Lung (tissue), 12 donors: Measurements from ENCODE around the gene CACNG1. TPM values are rescaled to one million over a fixed set of nuclear protein-coding genes. Genes with fewer than 3 reads are reported as not detected.

Experiments used
- ATAC-seq: fragments of 200-7000 bp; cut with Tn5 transposase; one replicate; pipeline ENCODE4 v1.9.1; 2020; ENCODE audit warnings: moderate number of reproducible peaks; ENCODE audit not compliant: insufficient read depth, low FRiP score
- DNase-seq, 3 donors: peaks; one replicate each; pipeline ENCODE4 v3.0.0-alpha.2; 2013 to 2017
- H3K27ac ChIP-seq, 2 donors: one replicate each; pipeline ENCODE4 v1.5.1; 2013; ENCODE audit warnings: mild to moderate bottlenecking in 2 of 2, moderate library complexity in 2 of 2, control low read depth in 1 of 2, inconsistent platforms in 1 of 2, low read depth in 1 of 2, low read length in 1 of 2
- H3K27me3 ChIP-seq, 3 donors: one replicate each; pipeline ENCODE4 v1.5.1; 2013; ENCODE audit warnings: low read length in 2 of 3; ENCODE audit not compliant: control insufficient read depth in 3 of 3, insufficient read depth in 3 of 3
- H3K36me3 ChIP-seq, 4 donors: one replicate each; pipeline ENCODE4 v1.5.1; 2013; ENCODE audit warnings: low read length in 4 of 4, mild to moderate bottlenecking in 1 of 4, moderate library complexity in 1 of 4; ENCODE audit not compliant: control insufficient read depth in 4 of 4, insufficient read depth in 4 of 4
- H3K4me1 ChIP-seq, 5 donors: one replicate each; pipeline ENCODE4 v1.5.1; 2013; ENCODE audit warnings: low read length in 5 of 5, mild to moderate bottlenecking in 2 of 5, moderate library complexity in 1 of 5; ENCODE audit not compliant: control insufficient read depth in 5 of 5, insufficient read depth in 5 of 5
- H3K4me3 ChIP-seq: one replicate; pipeline ENCODE4 v1.5.1; 2013; ENCODE audit warnings: mild to moderate bottlenecking, control low read depth, moderate library complexity
- H3K9ac ChIP-seq, 2 donors: one replicate each; pipeline ENCODE4 v1.5.1; 2013; ENCODE audit warnings: low read length in 2 of 2, control low read depth in 1 of 2; ENCODE audit not compliant: insufficient read depth in 1 of 2
- H3K9me3 ChIP-seq, 4 donors: one replicate each; pipeline ENCODE4 v1.5.1; 2013; ENCODE audit warnings: low read length in 3 of 4, mild to moderate bottlenecking in 1 of 4, moderate library complexity in 1 of 4; ENCODE audit not compliant: control insufficient read depth in 4 of 4, insufficient read depth in 3 of 4
- CTCF ChIP-seq: IDR thresholded peaks from 2 replicates; pipeline ENCODE4 v1.5.1; 2012; ENCODE audit warnings: mild to moderate bottlenecking; ENCODE audit errors: control extremely low read depth, extremely low read depth
- WGBS, 2 donors: extraction: QIAGEN DNeasy Blood & Tissue Kit; methylation state at CpG; one replicate each; pipeline ENCODE4 v1.1.7; 2013; 5-methylcytosine and 5-hydroxymethylcytosine counted together
- polyA plus RNA-seq, 2 donors: library from polyadenylated mRNA; stranded (reverse); fragments of 200-250 nt; gene quantifications; one replicate each; pipeline ENCODE4 v1.2.1, GENCODE V29; 2013
- total RNA-seq, 2 donors: library from RNA; depleted of rRNA in 1 of 2; stranded (reverse); fragments of >200 nt in 1 of 2; gene quantifications; one replicate each; pipeline ENCODE4 v1.2.1, GENCODE V29; 2014 to 2021
- donor health status: control.
- donor health status: control.
- donor health status: Bipolar disorder and iron deficiency.
- donor health status: healthy.
- donor health status: DM: yes; HTN: yes; CAD: no.

CACNG1 gene
- total and polyA plus RNA-seq, 4 donors: 0.05 to 0.08 TPM; not detected in 2

GRCh38 chr17:67053438-67054000, 9.2 kb downstream of the CACNG1 start:
- no peak for ATAC-seq
- H3K9ac ChIP-seq: no peak overlapping the region
- no peak overlapping the region for H3K4me3 ChIP-seq
- no peak overlapping the region for H3K27ac ChIP-seq
- 90 to 92% methylated on average over 9 of the region's 9 CpGs for whole genome bisulfite sequencing, 2 donors
- no peak for DNase-seq
- H3K36me3 ChIP-seq: no peaks in the 10 kb centered on the region
- H3K4me1 ChIP-seq: peaks cover 0 to 4% (median 0%) of the 10 kb centered on the region in 5 donors
- TF ChIP-seq CTCF: no peak
- H3K9me3 ChIP-seq: peaks cover 0 to 15% (median 7%) of the 10 kb centered on the region in 4 donors
- no peaks in the 10 kb centered on the region for H3K27me3 ChIP-seq

- peak; percentile 26 to 37 (median 32) for DNase-seq
- Histone ChIP-seq H3K9me3 (peaks cover 0 to 14% (median 5%) of the 10 kb centered on the region in 4 donors), H3K27me3 (no peaks in the 10 kb centered on the region), H3K4me1 (peaks cover 0 to 4% (median 0%) of the 10 kb centered on the region in 5 donors), H3K9ac (no peak overlapping the region), H3K36me3 (no peaks in the 10 kb centered on the region), H3K27ac (no peak overlapping the region), H3K4me3 (peak overlapping the region; percentile 2)
- no peak for TF ChIP-seq CTCF
- ATAC-seq: no peak
- WGBS, 2 donors: 84% methylated on average over 19 of the region's 19 CpGs
These were observed 9.7 kb downstream of the CACNG1 start for GRCh38 chr17:67054011-67054591.

- no peak overlapping the region for H3K9ac ChIP-seq
- no peaks in the 10 kb centered on the region for H3K36me3 ChIP-seq
- H3K4me1 ChIP-seq: peaks cover 0 to 4% (median 0%) of the 10 kb centered on the region in 5 donors
- H3K4me3 ChIP-seq: peak overlapping the region; percentile 2
- no peak for ATAC-seq
- TF ChIP-seq CTCF: no peak
- no peaks in the 10 kb centered on the region for H3K27me3 ChIP-seq
- 75 to 90% methylated on average over 5 of the region's 5 CpGs for WGBS, 2 donors
- no peak overlapping the region for H3K27ac ChIP-seq
- peaks cover 0 to 11% (median 2%) of the 10 kb centered on the region in 4 donors for H3K9me3 ChIP-seq
- peak in 1 of 3 donors; percentile 0 for DNase-seq
These were observed 10.3 kb downstream of the CACNG1 start for GRCh38 chr17:67054608-67055007.

GRCh38 chr17:67055041-67055443, 10.7 kb downstream of the CACNG1 start:
- ATAC-seq (no peak), DNase-seq (no peak)
- Histone ChIP-seq H3K4me3 (no peak overlapping the region), H3K9ac (no peak overlapping the region), H3K4me1 (peaks cover 0 to 4% (median 0%) of the 10 kb centered on the region in 5 donors), H3K27ac (no peak overlapping the region), H3K9me3 (peaks cover 0 to 8% (median under 1%) of the 10 kb centered on the region in 4 donors), H3K27me3 (no peaks in the 10 kb centered on the region), H3K36me3 (no peaks in the 10 kb centered on the region)
- WGBS, 2 donors: 95 to 98% methylated on average over 19 of the region's 19 CpGs
- no peak for TF ChIP-seq CTCF
